GM10266 (cell line): Measurements from ENCODE around the gene FLNB.

Source experiments
- DNase-seq: peaks from one replicate; pipeline ENCODE4 v3.0.0; 2012; ENCODE audit errors: extremely low spot score
- CTCF ChIP-seq: IDR thresholded peaks from 2 replicates; pipeline ENCODE4 v1.5.1; 2012; ENCODE audit warnings: mild to moderate bottlenecking, low read depth; ENCODE audit not compliant: control insufficient read depth, insufficient read depth; ENCODE audit errors: missing control alignments

Gene FLNB

GRCh38 chr3:58189691-58190090, 181.5 kb downstream of the FLNB start:
- no peak for TF ChIP-seq CTCF
- DNase-seq: no peak

- no peak for TF ChIP-seq CTCF
- no peak for DNase-seq
Measured at GRCh38 chr3:58190291-58190690, 182.1 kb downstream of the FLNB start.

GRCh38 chr3:58190882-58191281, 182.7 kb downstream of the FLNB start:
- no peak for TF ChIP-seq CTCF
- DNase-seq: no peak

GRCh38 chr3:58191361-58191991, 183.3 kb downstream of the FLNB start:
- DNase-seq: no peak
- no peak for TF ChIP-seq CTCF

GRCh38 chr3:58192069-58192468, 183.8 kb downstream of the FLNB start:
- TF ChIP-seq CTCF: no peak
- no peak for DNase-seq

- TF ChIP-seq CTCF: no peak
- no peak for DNase-seq
Measured at GRCh38 chr3:58193682-58194407, 185.6 kb downstream of the FLNB start.

GRCh38 chr3:58197588-58197987, 189.4 kb downstream of the FLNB start:
- no peak for TF ChIP-seq CTCF
- no peak for DNase-seq
